Upper lobe of left lung (tissue), 6 donors: Measurements from ENCODE around the gene PLCB2. TPM values are rescaled to one million over a fixed set of nuclear protein-coding genes. Genes with fewer than 3 reads are reported as not detected.

Experiments
- ATAC-seq, 2 donors: fragments of 200-7000 bp; cut with Tn5 transposase; one replicate each; pipeline ENCODE4 v1.9.1; 2022; ENCODE audit warnings: mild to moderate bottlenecking in 2 of 2, moderate library complexity in 2 of 2; ENCODE audit not compliant: low FRiP score in 2 of 2
- DNase-seq, 2 donors: peaks; one replicate each; pipeline ENCODE4 v3.0.0-alpha.2; 2019 to 2020
- H3K27ac ChIP-seq, 4 donors: fragments of 200-600 bp; sonication (generic); one replicate each; pipeline ENCODE4 v1.5.1; 2016 to 2019
- H3K27me3 ChIP-seq, 4 donors: fragments of 200-600 bp; sonication (generic); one replicate each; pipeline ENCODE4 v1.5.1; 2017 to 2019
- H3K36me3 ChIP-seq, 4 donors: fragments of 200-600 bp; sonication (generic); one replicate each; pipeline ENCODE4 v1.5.1; 2016 to 2019
- H3K4me1 ChIP-seq, 4 donors: fragments of 200-600 bp; sonication (generic); one replicate each; pipeline ENCODE4 v1.5.1; 2018 to 2019
- H3K4me3 ChIP-seq, 4 donors: fragments of 200-600 bp; sonication (generic); one replicate each; pipeline ENCODE4 v1.5.1; 2017 to 2019; ENCODE audit warnings: mild to moderate bottlenecking in 2 of 4, moderate library complexity in 1 of 4
- H3K9me3 ChIP-seq, 4 donors: fragments of 200-600 bp; sonication (generic); one replicate each; pipeline ENCODE4 v1.5.1; 2018 to 2019
- CTCF ChIP-seq, 6 experiments: fragments of 450-650 bp in 4 of 6; fragments of 200-600 bp in 2 of 6; sonication (generic) in 2 of 6; IDR thresholded peaks; one replicate each; pipeline ENCODE4 v1.5.1; 2016 to 2019; ENCODE audit warnings: antibody characterized with exemption in 6 of 6
- EP300 ChIP-seq, 4 donors: sonication (generic); formaldehyde crosslinking; IDR thresholded peaks; one replicate each; pipeline ENCODE4 v1.5.1; 2017; ENCODE audit warnings: antibody characterized with exemption in 4 of 4, control low read depth in 2 of 4
- POLR2A ChIP-seq, 4 donors: fragments of 450-650 bp; IDR thresholded peaks; one replicate each; pipeline ENCODE4 v1.5.1; 2016 to 2017; ENCODE audit warnings: antibody characterized with exemption in 4 of 4, mild to moderate bottlenecking in 2 of 4
- POLR2AphosphoS5 ChIP-seq, 2 donors: sonication (generic); formaldehyde crosslinking; IDR thresholded peaks; one replicate each; pipeline ENCODE4 v1.5.1; 2017; ENCODE audit warnings: antibody characterized with exemption in 2 of 2
- WGBS, 2 donors: methylation state at CpG; one replicate each; pipeline ENCODE4 v1.1.5; 2017 to 2018; 5-methylcytosine and 5-hydroxymethylcytosine counted together
- total RNA-seq, 6 donors: library from RNA; depleted of rRNA in 4 of 6; stranded (reverse); fragments of >200 nt in 4 of 6; gene quantifications; one replicate each; pipeline versions ENCODE4 v1.1.0 to v1.2.1, GENCODE V29; 2016 to 2021
- donor health status: DM: no; HTN: no; CAD: no; lungs with moderate emphysema.
- donor health status: DM: no; HTN: yes; CAD: no; lungs with severe emphysema.

Gene PLCB2
- total RNA-seq, 6 donors from 2014 or later = 26.9 to 170 (median 85.7) TPM

DNA sequence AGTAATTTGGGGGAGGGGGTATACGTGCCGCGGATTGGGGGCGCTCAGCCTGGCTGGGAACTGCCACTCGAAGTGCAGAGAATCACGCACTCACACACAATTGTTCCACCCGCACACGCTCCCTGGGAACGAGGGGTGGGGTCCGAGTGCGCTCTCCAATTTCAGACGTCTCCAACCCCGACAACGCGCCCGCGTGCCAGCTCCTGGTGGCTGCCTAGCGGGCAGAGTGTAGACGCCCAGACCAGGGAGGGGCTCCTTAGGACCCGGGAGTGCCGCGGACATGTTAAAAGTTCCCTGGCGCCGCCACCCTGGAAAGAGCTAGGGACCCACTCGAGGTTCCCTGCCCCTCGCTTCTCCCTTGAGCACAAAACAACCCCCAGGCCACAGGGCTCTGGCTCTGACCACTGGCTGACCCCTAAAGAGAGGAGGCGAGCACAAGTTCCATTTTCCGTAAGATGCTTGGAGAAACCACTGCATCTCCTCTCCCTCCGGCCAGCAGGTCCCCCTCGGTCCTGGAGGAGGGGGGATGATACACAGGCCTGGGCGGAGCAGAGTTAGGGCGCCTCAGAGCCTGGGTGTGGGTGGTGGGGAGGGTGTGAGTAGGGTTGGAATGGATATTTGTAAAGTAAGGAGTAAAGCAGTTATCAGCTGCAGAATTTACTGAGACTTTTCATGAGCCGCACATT, 24.0 kb downstream of the PLCB2 start:
- TF ChIP-seq POLR2A (IDR thresholded peaks at IDR 0.05) = no peak
- no peak for TF ChIP-seq POLR2AphosphoS5 (IDR thresholded peaks at IDR 0.05)
- no peak for TF ChIP-seq EP300 (IDR thresholded peaks at IDR 0.05)
- TF ChIP-seq CTCF (IDR thresholded peaks at IDR 0.05) = no peak

GRCh38 chr15:40282869-40283614, 24.7 kb downstream of the PLCB2 start, which contains the start of gene ANKRD63:
ANKRD63 (minus strand) TSS chr15:40283064; CDS start chr15:40282586, 478 bp downstream.
- Histone ChIP-seq H3K27me3 (peaks cover 1 to 48% (median 30%) of the 10 kb centered on the region in 4 donors), H3K4me1 (peaks cover 31 to 45% (median 43%) of the 10 kb centered on the region in 4 donors), H3K36me3 (no peaks in the 10 kb centered on the region), H3K9me3 (no peaks in the 10 kb centered on the region), H3K27ac (no peak within 1 kb of the TSS), H3K4me3 (peak within 1 kb of the TSS in 3 of 4 donors; percentile 41 to 56 (median 54))
- peak in 1 of 2 donors; percentile 49 for ATAC-seq
- peak in 1 of 2 donors; percentile 91 for DNase-seq
- WGBS, 2 donors = 11 to 12% methylated on average over 12 to 28 of the region's 76 CpGs
- TF ChIP-seq POLR2AphosphoS5 (IDR thresholded peaks at IDR 0.05) (no peak), EP300 (IDR thresholded peaks at IDR 0.05) (no peak), POLR2A (IDR thresholded peaks at IDR 0.05) (no peak), CTCF (IDR thresholded peaks at IDR 0.05) (no peak)

More for the DNA sequence above, 24.0 kb downstream of the PLCB2 start:
- Histone ChIP-seq H3K27me3 (peaks cover 1 to 48% (median 30%) of the 10 kb centered on the region in 4 donors), H3K4me3 (peak overlapping the region in 1 of 4 donors; percentile 54), H3K27ac (no peak overlapping the region), H3K4me1 (peaks cover 31 to 44% (median 43%) of the 10 kb centered on the region in 4 donors), H3K9me3 (no peaks in the 10 kb centered on the region), H3K36me3 (peaks cover 0 to 2% (median 0%) of the 10 kb centered on the region in 4 donors)
- 35 to 43% methylated on average over 21 to 32 of the region's 33 CpGs for WGBS, 2 donors
- DNase-seq (no peak), ATAC-seq (no peak)

DNA sequence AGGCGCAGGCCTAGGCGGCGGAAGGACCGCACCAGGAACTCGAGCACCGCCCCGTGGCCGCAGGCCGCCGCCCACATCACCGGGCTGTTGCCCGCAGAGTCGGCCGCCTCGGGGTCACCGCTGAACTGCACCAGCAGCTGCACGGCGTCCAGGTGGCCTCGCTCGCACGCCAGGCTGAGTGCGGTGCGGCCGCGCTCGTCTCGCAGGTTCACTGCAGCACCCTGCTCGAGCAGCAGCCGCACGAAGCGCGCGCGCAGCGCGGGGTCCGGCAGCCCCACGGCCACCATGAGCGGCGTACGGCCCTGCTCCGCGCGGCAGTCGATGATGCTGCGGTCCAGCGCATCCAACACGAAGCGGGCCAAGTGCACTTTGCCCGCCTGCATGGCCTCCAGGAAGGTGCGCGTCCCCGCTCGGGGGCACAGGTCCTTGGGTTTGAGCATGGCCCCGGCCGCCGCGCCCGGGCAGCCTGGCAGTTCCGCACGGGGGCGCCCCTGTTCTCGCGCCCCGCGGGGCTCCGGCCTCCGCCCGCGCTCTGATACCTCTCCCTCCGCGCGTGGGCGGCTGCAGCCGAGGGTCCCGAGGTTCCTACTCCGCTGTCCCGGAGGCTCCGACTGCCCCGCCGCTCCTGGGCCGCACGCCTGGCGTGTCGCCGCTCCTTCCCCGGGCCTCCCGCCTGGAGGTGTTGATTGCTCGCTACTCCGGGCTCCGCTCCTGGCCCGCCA, 25.4 kb downstream of the PLCB2 start:
- WGBS, 2 donors = 1% methylated on average over 49 of the region's 92 CpGs; no CpG with 5 or more reads in 1 of the 2 donors
- Histone ChIP-seq H3K27me3 (peaks cover 1 to 48% (median 30%) of the 10 kb centered on the region in 4 donors), H3K4me3 (peak overlapping the region in 3 of 4 donors; percentile 41 to 56 (median 54)), H3K9me3 (no peaks in the 10 kb centered on the region), H3K4me1 (peaks cover 31 to 45% (median 43%) of the 10 kb centered on the region in 4 donors), H3K27ac (no peak overlapping the region), H3K36me3 (no peaks in the 10 kb centered on the region)
- peak in 1 of 2 donors; percentile 54 for ATAC-seq
- peak; percentile 65 to 92 for DNase-seq
- TF ChIP-seq CTCF (IDR thresholded peaks at IDR 0.05) (peak in 5 of 6 experiments; percentile 36 to 48 (median 41)), POLR2AphosphoS5 (IDR thresholded peaks at IDR 0.05) (no peak)

GRCh38 chr15:40281801-40282146, 26.0 kb downstream of the PLCB2 start:
- Histone ChIP-seq H3K27me3 (peaks cover 1 to 48% (median 30%) of the 10 kb centered on the region in 4 donors), H3K27ac (no peak overlapping the region), H3K4me3 (peak overlapping the region in 3 of 4 donors; percentile 41 to 56 (median 54)), H3K4me1 (peaks cover 31 to 45% (median 43%) of the 10 kb centered on the region in 4 donors), H3K9me3 (no peaks in the 10 kb centered on the region), H3K36me3 (no peaks in the 10 kb centered on the region)
- 5% methylated on average over 11 of the region's 51 CpGs; no CpG with 5 or more reads in 1 of the 2 donors for WGBS, 2 donors
- no peak for ATAC-seq
- TF ChIP-seq POLR2AphosphoS5 (IDR thresholded peaks at IDR 0.05) = no peak
- TF ChIP-seq CTCF (IDR thresholded peaks at IDR 0.05) = no peak
- no peak for TF ChIP-seq EP300 (IDR thresholded peaks at IDR 0.05)
- TF ChIP-seq POLR2A (IDR thresholded peaks at IDR 0.05) = no peak
- no peak for DNase-seq
